ENCODE data around the gene C16orf74. TPM values are rescaled to one million over a fixed set of nuclear protein-coding genes. Genes with fewer than 3 reads are reported as not detected.

C16orf74 gene
- total RNA-seq, 1 experiment from 2014 or later, result 68.5 TPM

DNA sequence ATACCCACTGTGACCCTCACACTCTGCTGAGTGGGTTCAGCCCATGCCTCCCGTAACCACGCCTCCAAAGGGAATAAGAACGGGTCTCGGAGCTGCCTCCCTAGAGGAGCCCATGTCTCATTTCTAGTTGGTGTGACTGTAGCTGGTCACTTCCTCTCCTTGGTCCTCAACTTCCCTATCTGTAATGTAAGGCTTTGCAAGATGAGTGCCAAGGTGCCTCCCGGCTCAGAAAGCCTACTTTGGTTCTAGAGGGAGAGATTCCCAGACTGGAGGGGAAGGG lies 20.8 kb downstream of the C16orf74 start:
- TF ChIP-seq, protein P1, sequence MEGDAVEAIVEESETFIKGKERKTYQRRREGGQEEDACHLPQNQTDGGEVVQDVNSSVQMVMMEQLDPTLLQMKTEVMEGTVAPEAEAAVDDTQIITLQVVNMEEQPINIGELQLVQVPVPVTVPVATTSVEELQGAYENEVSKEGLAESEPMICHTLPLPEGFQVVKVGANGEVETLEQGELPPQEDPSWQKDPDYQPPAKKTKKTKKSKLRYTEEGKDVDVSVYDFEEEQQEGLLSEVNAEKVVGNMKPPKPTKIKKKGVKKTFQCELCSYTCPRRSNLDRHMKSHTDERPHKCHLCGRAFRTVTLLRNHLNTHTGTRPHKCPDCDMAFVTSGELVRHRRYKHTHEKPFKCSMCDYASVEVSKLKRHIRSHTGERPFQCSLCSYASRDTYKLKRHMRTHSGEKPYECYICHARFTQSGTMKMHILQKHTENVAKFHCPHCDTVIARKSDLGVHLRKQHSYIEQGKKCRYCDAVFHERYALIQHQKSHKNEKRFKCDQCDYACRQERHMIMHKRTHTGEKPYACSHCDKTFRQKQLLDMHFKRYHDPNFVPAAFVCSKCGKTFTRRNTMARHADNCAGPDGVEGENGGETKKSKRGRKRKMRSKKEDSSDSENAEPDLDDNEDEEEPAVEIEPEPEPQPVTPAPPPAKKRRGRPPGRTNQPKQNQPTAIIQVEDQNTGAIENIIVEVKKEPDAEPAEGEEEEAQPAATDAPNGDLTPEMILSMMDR (IDR thresholded peaks at IDR 0.05; ENCODE audit: unreplicated experiment), result no peak
- ChIA-PET POLR2A (no interaction called here), CTCF (interaction anchor here (1.1 kb wide), 1 partner anchor 15 kb away, joined by 4 read pairs; no protein-coding TSS in a partner anchor)
- no peak overlapping the region for H3K4me3 Mint-ChIP-seq (ENCODE audit: unreplicated experiment)
- H3K27ac Mint-ChIP-seq (ENCODE audit: low read depth, unreplicated experiment), result no peak overlapping the region
- H3K27me3 Mint-ChIP-seq (ENCODE audit: insufficient read depth, unreplicated experiment), result no peaks in the 10 kb centered on the region
- H3K4me1 Mint-ChIP-seq (ENCODE audit: insufficient read depth, unreplicated experiment), result peaks cover 6% of the 10 kb centered on the region
- no peaks in the 10 kb centered on the region for H3K9me3 Mint-ChIP-seq (ENCODE audit: unreplicated experiment)
- no TSS peak for BruUV-seq (replicated peaks)
- no peaks in the 10 kb centered on the region for H3K36me3 Mint-ChIP-seq (ENCODE audit: insufficient read depth, unreplicated experiment)
- intact Hi-C loops (cut with micrococcal nuclease), result no loop called here
- no peak for DNase-seq (ENCODE audit: unreplicated experiment)

DNA sequence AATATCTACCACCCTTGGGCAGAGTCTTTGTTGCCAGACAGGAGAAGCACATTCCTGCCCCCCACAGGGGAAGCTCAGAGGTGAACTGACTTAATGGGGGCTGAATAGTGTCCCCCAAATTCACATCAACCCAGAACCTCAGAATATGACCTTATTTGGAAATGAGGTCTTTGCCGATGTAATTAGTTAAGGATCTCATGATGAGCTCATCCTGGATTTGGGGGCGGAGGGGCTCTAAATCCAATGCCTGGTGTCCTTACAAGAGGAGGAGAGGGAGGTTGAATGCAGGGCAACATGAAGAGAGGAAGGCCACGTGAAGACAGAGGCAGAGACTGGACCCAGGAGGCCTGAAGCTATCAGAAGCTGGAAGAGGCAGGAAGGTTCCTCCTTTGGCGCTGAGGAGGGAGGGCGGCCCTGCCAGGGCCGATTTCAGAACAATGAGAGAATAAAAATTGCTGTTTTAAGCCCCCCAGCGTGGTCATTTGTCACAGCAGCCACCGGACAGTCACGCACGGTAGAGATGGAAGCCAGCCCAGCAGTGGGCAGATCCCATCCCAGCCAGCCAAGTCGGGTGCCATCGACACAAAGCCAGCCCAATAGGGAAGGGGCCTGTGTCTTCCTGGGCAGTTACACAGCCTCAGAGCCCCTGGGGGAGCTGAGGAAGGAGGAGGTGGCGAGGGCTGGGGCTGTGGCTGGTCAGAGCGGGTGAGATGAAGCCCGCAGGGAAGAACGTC lies 21.3 kb downstream of the C16orf74 start:
- no peak overlapping the region for H3K4me3 Mint-ChIP-seq (ENCODE audit: unreplicated experiment)
- POLR2A ChIA-PET, result no interaction called here
- intact Hi-C loops (cut with micrococcal nuclease), result no loop called here

DNA sequence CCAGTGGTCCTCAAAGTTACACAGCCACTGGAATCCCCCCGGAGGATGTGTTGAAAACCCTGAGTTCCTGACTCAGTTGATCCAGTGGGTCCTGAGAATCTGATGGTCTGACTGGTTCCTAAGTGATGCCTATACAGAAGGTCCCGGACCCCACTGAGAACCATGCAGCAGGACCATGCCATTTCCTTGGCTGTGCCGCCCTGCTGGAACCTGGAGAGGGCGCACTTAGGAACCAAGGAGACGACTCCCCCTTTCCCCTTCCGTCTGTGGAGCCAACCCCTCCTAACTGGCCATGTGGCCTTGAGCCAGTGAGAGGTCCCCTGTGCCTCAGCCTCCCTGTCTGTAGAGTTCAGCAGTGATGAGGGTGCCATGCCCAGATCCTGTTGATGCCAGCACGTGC lies 22.0 kb downstream of the C16orf74 start:
- Mint-ChIP-seq H3K9me3 (ENCODE audit: unreplicated experiment) (no peaks in the 10 kb centered on the region), H3K4me1 (ENCODE audit: insufficient read depth, unreplicated experiment) (peaks cover 6% of the 10 kb centered on the region), H3K27ac (ENCODE audit: low read depth, unreplicated experiment) (no peak overlapping the region), H3K4me3 (ENCODE audit: unreplicated experiment) (no peak overlapping the region), H3K36me3 (ENCODE audit: insufficient read depth, unreplicated experiment) (no peaks in the 10 kb centered on the region), H3K27me3 (ENCODE audit: insufficient read depth, unreplicated experiment) (no peaks in the 10 kb centered on the region)
- BruUV-seq (replicated peaks), result no TSS peak
- POLR2A ChIA-PET, result no interaction called here
- intact Hi-C loops (cut with micrococcal nuclease), result no loop called here
- no peak for DNase-seq (ENCODE audit: unreplicated experiment)
- CTCF ChIA-PET, result interaction anchor here (0.6 to 1.1 kb wide), 3 partner anchors 14 to 54 kb away, joined by 3 to 4 read pairs (median 3); no protein-coding TSS in a partner anchor
- TF ChIP-seq, protein P1 (IDR thresholded peaks at IDR 0.05; ENCODE audit: unreplicated experiment), result no peak

More for the DNA sequence above, 21.3 kb downstream of the C16orf74 start:
- no peaks in the 10 kb centered on the region for H3K36me3 Mint-ChIP-seq (ENCODE audit: insufficient read depth, unreplicated experiment)
- BruUV-seq (replicated peaks), result no TSS peak
- H3K4me1 Mint-ChIP-seq (ENCODE audit: insufficient read depth, unreplicated experiment), result peaks cover 6% of the 10 kb centered on the region
- H3K27me3 Mint-ChIP-seq (ENCODE audit: insufficient read depth, unreplicated experiment), result no peaks in the 10 kb centered on the region
- no peaks in the 10 kb centered on the region for H3K9me3 Mint-ChIP-seq (ENCODE audit: unreplicated experiment)
- CTCF ChIA-PET, result interaction anchor here (0.8 to 1.1 kb wide), 2 partner anchors 14 to 31 kb away, joined by 3 to 4 read pairs; no protein-coding TSS in a partner anchor
- TF ChIP-seq, protein P1 (IDR thresholded peaks at IDR 0.05; ENCODE audit: unreplicated experiment), result no peak
- DNase-seq (ENCODE audit: unreplicated experiment), result no peak
- no peak overlapping the region for H3K27ac Mint-ChIP-seq (ENCODE audit: low read depth, unreplicated experiment)

DNA sequence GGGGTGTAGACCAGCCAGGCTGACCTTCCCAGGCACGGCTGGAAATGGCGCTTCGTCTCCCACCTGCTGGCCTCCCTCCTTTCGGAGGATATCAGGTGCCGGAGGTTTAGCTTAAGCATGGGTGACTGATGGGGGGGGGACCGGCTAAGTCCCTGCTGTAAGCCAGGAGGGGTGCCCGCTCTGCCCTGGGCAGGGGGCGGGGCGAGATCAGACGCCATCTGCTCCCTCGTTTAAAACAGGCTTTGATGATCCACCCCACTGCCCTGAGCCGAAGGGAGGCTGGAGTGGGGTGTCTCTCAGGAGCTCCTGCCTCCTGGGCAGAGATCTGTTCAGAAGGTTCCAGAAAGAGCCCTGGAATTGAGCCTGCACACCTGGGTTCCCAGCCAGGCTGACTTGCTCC lies 26.0 kb downstream of the C16orf74 start:
- H3K4me1 Mint-ChIP-seq (ENCODE audit: insufficient read depth, unreplicated experiment), result peaks cover 5% of the 10 kb centered on the region
- no peak overlapping the region for H3K4me3 Mint-ChIP-seq (ENCODE audit: unreplicated experiment)
- peaks cover 5% of the 10 kb centered on the region for H3K36me3 Mint-ChIP-seq (ENCODE audit: insufficient read depth, unreplicated experiment)
- no TSS peak for BruUV-seq (replicated peaks)
- H3K27me3 Mint-ChIP-seq (ENCODE audit: insufficient read depth, unreplicated experiment), result no peaks in the 10 kb centered on the region
- no peaks in the 10 kb centered on the region for H3K9me3 Mint-ChIP-seq (ENCODE audit: unreplicated experiment)
- POLR2A ChIA-PET, result no interaction called here
- TF ChIP-seq, protein P1 (IDR thresholded peaks at IDR 0.05; ENCODE audit: unreplicated experiment), result no peak
- intact Hi-C loops (cut with micrococcal nuclease), result no loop called here
- DNase-seq (ENCODE audit: unreplicated experiment), result no peak
- CTCF ChIA-PET, result no interaction called here
- H3K27ac Mint-ChIP-seq (ENCODE audit: low read depth, unreplicated experiment), result no peak overlapping the region
